Right atrium auricular region (tissue), 2 donors: Measurements from ENCODE around the gene MCUR1. TPM values are rescaled to one million over a fixed set of nuclear protein-coding genes. Genes with fewer than 3 reads are reported as not detected.

Experiments used
- DNase-seq: peaks from one replicate; pipeline ENCODE4 v3.0.0-alpha.2; 2019; ENCODE audit warnings: low spot score
- H3K27ac ChIP-seq, 2 donors: fragments of 200-600 bp; sonication (generic); 1 replicate in 1 of 2; 2 replicates in 1 of 2; pipeline ENCODE4 v1.5.1; 2016 to 2019
- H3K27me3 ChIP-seq, 2 donors: fragments of 200-600 bp; sonication (generic); one replicate each; pipeline versions ENCODE4 v1.5.1 to v1.6.0; 2017 to 2019
- H3K36me3 ChIP-seq: fragments of 200-600 bp; sonication (generic); one replicate; pipeline ENCODE4 v1.5.1; 2016
- H3K4me1 ChIP-seq, 2 donors: fragments of 200-600 bp; sonication (generic); one replicate each; pipeline versions ENCODE4 v1.5.1 to v1.6.0; 2017 to 2019
- H3K4me3 ChIP-seq, 2 donors: fragments of 200-600 bp; sonication (generic); 1 replicate in 1 of 2; 2 replicates in 1 of 2; pipeline ENCODE4 v1.5.1; 2017 to 2019; ENCODE audit warnings: mild to moderate bottlenecking in 1 of 2, moderate library complexity in 1 of 2
- H3K9me3 ChIP-seq, 2 donors: fragments of 200-600 bp; sonication (generic); one replicate each; pipeline ENCODE4 v1.5.1; 2019
- CTCF ChIP-seq, 2 donors: fragments of 200-600 bp; sonication (generic); IDR thresholded peaks; one replicate each; pipeline ENCODE4 v1.5.1; 2019; ENCODE audit warnings: antibody characterized with exemption in 2 of 2
- total RNA-seq, 2 donors: library from RNA; depleted of rRNA; stranded (reverse); fragments of >200 nt; gene quantifications; one replicate each; pipeline ENCODE4 v1.1.0, GENCODE V29; 2016

Gene MCUR1
- total RNA-seq, 2 donors from 2014 or later: 11.0 to 11.2 TPM

DNA sequence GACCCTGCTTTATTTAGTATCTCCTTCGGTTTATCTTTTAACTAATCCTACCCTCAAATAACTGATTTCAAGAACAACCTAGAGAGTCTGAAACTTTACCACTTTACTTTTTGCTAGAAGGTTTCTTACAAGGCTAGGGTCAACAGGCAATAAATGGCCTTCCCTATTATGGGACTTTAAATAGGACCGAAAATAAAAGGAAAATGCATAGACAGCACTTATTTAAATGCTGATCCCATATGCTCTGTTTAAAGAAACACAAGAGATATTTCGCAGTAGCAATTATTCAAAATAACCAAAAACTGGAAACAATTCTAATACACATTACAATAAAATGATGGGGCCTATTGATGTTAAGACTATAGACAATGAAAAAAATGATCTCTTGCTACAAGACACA, 13.7 kb downstream of the MCUR1 start:
- no peak for TF ChIP-seq CTCF (IDR thresholded peaks at IDR 0.05)
- no peak overlapping the region for H3K4me3 ChIP-seq
- no peak overlapping the region for H3K27ac ChIP-seq
- peaks cover 25% of the 10 kb centered on the region for H3K36me3 ChIP-seq
- no peaks in the 10 kb centered on the region for H3K9me3 ChIP-seq
- no peaks in the 10 kb centered on the region for H3K4me1 ChIP-seq
- no peaks in the 10 kb centered on the region for H3K27me3 ChIP-seq
- no peak for DNase-seq

DNA sequence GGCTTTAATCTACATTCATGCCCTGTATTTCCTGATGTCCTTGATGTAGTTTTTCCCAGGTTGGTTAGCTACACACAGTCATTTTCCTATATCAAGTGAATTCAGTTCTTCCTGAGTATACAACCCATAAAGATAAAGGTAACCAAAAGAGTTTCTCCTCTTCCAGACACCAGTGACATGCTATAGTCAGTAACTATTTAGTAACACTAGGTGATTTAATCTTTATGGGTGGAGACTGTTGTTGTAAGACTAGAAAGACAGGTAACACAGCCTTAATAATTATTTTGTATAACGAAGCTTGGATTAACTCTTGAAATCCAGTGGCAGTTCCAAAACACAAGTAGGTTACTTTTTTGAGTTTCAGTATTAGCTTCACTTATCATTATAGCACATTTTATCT, 17.6 kb downstream of the MCUR1 start:
- TF ChIP-seq CTCF (IDR thresholded peaks at IDR 0.05): no peak
- H3K36me3 ChIP-seq: peaks cover 28% of the 10 kb centered on the region
- H3K4me3 ChIP-seq: no peak overlapping the region
- no peaks in the 10 kb centered on the region for H3K4me1 ChIP-seq
- DNase-seq: no peak
- no peaks in the 10 kb centered on the region for H3K9me3 ChIP-seq
- H3K27me3 ChIP-seq: no peaks in the 10 kb centered on the region
- H3K27ac ChIP-seq: no peak overlapping the region

DNA sequence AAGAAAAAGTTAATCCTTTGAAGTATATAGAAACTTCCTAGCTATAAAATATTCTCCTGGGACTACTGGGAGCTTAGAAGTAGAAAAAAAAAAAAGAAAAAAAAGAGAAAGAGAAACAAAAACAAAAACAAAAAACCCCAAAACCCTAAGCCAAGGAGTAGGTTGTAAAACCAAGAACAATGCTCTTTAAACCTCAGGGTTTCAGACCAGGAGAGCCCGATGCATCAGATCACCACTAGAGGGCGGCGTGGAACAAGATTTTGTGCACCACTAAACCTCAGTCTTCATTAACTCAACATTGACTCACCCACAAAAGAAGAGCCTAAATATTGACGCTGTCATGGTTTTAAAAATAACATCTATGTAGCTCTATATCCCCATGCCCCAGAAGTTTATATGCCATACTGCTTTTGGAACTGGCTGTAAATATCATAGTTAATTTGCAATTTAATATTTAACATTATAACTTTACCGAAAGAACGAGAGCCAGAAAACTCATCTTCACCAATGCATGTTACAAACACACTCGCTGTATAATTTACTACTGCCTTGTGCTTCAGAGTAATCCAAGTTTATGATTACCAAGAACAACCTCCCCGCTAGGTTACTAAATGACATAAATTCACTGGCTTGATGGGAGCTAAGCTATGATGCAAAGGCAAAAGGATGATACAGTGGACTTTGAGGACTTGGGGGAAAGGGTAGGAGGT, 19.2 kb downstream of the MCUR1 start:
- DNase-seq: peak; percentile 90
- Histone ChIP-seq H3K4me1 (no peaks in the 10 kb centered on the region), H3K27me3 (no peaks in the 10 kb centered on the region), H3K9me3 (no peaks in the 10 kb centered on the region), H3K27ac (no peak overlapping the region), H3K36me3 (peaks cover 22% of the 10 kb centered on the region), H3K4me3 (no peak overlapping the region)
- TF ChIP-seq CTCF (IDR thresholded peaks at IDR 0.05): peak; percentile 85 to 93

DNA sequence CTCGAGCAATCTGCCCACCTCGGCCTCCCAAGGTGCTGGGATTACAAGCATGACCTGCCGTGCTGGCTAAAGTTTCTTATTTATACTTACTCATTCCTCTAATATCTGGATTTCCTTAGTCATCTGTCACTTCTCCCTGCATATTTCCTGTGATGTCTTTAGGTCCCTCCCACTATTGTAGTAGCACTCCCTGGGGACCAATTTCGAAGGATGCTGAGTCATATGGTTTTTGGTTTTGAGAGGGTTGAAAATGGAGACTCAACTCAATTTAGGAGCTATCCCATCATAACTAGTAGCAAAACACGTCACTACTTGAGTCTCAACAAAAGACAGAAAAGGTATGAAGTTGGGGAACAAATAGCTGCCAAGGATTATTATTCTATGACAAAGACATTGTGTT, 20.2 kb downstream of the MCUR1 start:
- Histone ChIP-seq H3K36me3 (peaks cover 18% of the 10 kb centered on the region), H3K4me1 (no peaks in the 10 kb centered on the region), H3K4me3 (no peak overlapping the region), H3K27me3 (no peaks in the 10 kb centered on the region), H3K27ac (no peak overlapping the region), H3K9me3 (no peaks in the 10 kb centered on the region)
- TF ChIP-seq CTCF (IDR thresholded peaks at IDR 0.05): no peak
- no peak for DNase-seq

GRCh38 chr6:13789746-13790145, 24.6 kb downstream of the MCUR1 start:
- H3K36me3 ChIP-seq: peaks cover 11% of the 10 kb centered on the region
- no peak for TF ChIP-seq CTCF (IDR thresholded peaks at IDR 0.05)
- DNase-seq: no peak

DNA sequence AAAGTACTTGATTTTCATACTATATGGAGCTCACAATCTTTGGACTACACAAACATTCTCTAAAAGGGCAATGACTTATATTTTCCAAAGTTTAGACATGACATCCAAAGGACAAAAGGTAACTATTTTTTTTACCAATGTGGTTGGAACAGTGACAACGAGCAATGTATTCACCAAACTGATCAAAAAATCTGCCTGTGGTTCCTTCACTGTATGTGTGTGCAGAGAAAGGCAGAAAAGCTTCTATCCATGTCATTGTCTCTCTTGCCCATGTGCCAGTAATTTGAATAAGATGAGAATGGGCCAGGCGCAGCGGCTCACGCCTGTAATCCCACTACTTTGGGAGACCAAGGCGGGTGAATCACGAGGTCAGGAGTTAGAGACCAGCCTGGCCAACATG, 25.5 kb downstream of the MCUR1 start:
- Histone ChIP-seq H3K27ac (no peak overlapping the region), H3K4me3 (no peak overlapping the region), H3K4me1 (no peaks in the 10 kb centered on the region), H3K9me3 (no peaks in the 10 kb centered on the region), H3K27me3 (no peaks in the 10 kb centered on the region), H3K36me3 (peaks cover 11% of the 10 kb centered on the region)
- no peak for DNase-seq
- no peak for TF ChIP-seq CTCF (IDR thresholded peaks at IDR 0.05)

More at GRCh38 chr6:13789746-13790145, 24.6 kb downstream of the MCUR1 start:
- Histone ChIP-seq H3K4me1 (no peaks in the 10 kb centered on the region), H3K27me3 (no peaks in the 10 kb centered on the region), H3K9me3 (no peaks in the 10 kb centered on the region), H3K4me3 (no peak overlapping the region), H3K27ac (no peak overlapping the region)
